H9 (cell line): ENCODE results near the gene ZNF117. TPM values are rescaled to one million over a fixed set of nuclear protein-coding genes. Genes with fewer than 3 reads are reported as not detected.

Experiments used
- DNase-seq: peaks from one replicate; pipeline ENCODE4 v3.0.0-alpha.2; 2017
- H2AFZ ChIP-seq: one replicate; pipeline ENCODE4 v1.6.1; 2013; ENCODE audit warnings: mild to moderate bottlenecking, low read length, control low read depth, moderate library complexity
- H2AK5ac ChIP-seq: 2 replicates; pipeline ENCODE4 v1.6.1; 2013; ENCODE audit warnings: low read length, control low read depth, mixed read lengths; ENCODE audit not compliant: insufficient read length
- H2BK120ac ChIP-seq: one replicate; pipeline ENCODE4 v1.6.1; 2013; ENCODE audit warnings: low read depth, mild to moderate bottlenecking, low read length, control low read depth, inconsistent platforms; ENCODE audit not compliant: poor library complexity, severe bottlenecking
- H2BK12ac ChIP-seq: 2 replicates; pipeline ENCODE4 v1.6.1; 2013; ENCODE audit warnings: low read length, control low read depth, mixed read lengths, low read depth; ENCODE audit not compliant: insufficient read length
- H2BK15ac ChIP-seq: 2 replicates; pipeline ENCODE4 v1.6.1; 2013; ENCODE audit warnings: low read depth, low read length, control low read depth
- H2BK20ac ChIP-seq: one replicate; pipeline ENCODE4 v1.6.1; 2013; ENCODE audit warnings: low read depth, mild to moderate bottlenecking, low read length, control low read depth, inconsistent platforms; ENCODE audit not compliant: poor library complexity, severe bottlenecking
- H2BK5ac ChIP-seq: 2 replicates; pipeline ENCODE4 v1.6.1; 2013; ENCODE audit warnings: low read length, control low read depth, mixed read lengths; ENCODE audit not compliant: insufficient read length
- H3K14ac ChIP-seq: 2 replicates; pipeline ENCODE4 v1.6.1; 2013; ENCODE audit warnings: low read length, control low read depth; ENCODE audit not compliant: insufficient read depth
- H3K18ac ChIP-seq: 2 replicates; pipeline ENCODE4 v1.6.1; 2013; ENCODE audit warnings: low read depth, mild to moderate bottlenecking, mixed read lengths, low read length, control low read depth; ENCODE audit not compliant: insufficient read length
- H3K23ac ChIP-seq: 2 replicates; pipeline ENCODE4 v1.6.1; 2013; ENCODE audit warnings: low read length, control low read depth, mixed read lengths, low read depth; ENCODE audit not compliant: insufficient read length
- H3K23me2 ChIP-seq: 2 replicates; pipeline ENCODE4 v1.6.1; 2013; ENCODE audit warnings: low read depth, mild to moderate bottlenecking, mixed read lengths, low read length, control low read depth; ENCODE audit not compliant: insufficient read length, poor library complexity, severe bottlenecking
- H3K27ac ChIP-seq: 2 replicates; pipeline ENCODE4 v1.5.1; 2013; ENCODE audit warnings: low read length, control low read depth, mixed read lengths, low read depth; ENCODE audit not compliant: insufficient read length
- H3K27me3 ChIP-seq: 2 replicates; pipeline ENCODE4 v1.6.1; 2013; ENCODE audit warnings: low read length, control low read depth, inconsistent platforms; ENCODE audit not compliant: insufficient read depth
- H3K4ac ChIP-seq: 2 replicates; pipeline ENCODE4 v1.6.1; 2013; ENCODE audit warnings: low read depth, mild to moderate bottlenecking, control low read depth, inconsistent platforms, low read length, moderate library complexity
- H3K4me1 ChIP-seq: 2 replicates; pipeline ENCODE4 v1.6.1; 2013; ENCODE audit warnings: low read length, control low read depth, inconsistent platforms; ENCODE audit not compliant: insufficient read depth
- H3K4me2 ChIP-seq: 2 replicates; pipeline ENCODE4 v1.6.1; 2013; ENCODE audit warnings: low read length, control low read depth, mixed read lengths; ENCODE audit not compliant: insufficient read length, insufficient read depth
- H3K56ac ChIP-seq: 2 replicates; pipeline ENCODE4 v1.6.1; 2013; ENCODE audit warnings: low read depth, mild to moderate bottlenecking, mixed read lengths, low read length, control low read depth; ENCODE audit not compliant: insufficient read length
- H3K79me1 ChIP-seq: 2 replicates; pipeline ENCODE4 v1.6.1; 2013; ENCODE audit warnings: low read depth, mild to moderate bottlenecking, moderate library complexity, low read length, control low read depth, inconsistent platforms; ENCODE audit not compliant: insufficient read depth, poor library complexity, severe bottlenecking
- H3K79me2 ChIP-seq: 2 replicates; pipeline ENCODE4 v1.6.1; 2013; ENCODE audit warnings: low read length, control low read depth, inconsistent platforms; ENCODE audit not compliant: insufficient read depth
- H3K9ac ChIP-seq: 2 replicates; pipeline ENCODE4 v1.6.1; 2013; ENCODE audit warnings: low read length, control low read depth, mixed read lengths; ENCODE audit not compliant: insufficient read length; ENCODE audit errors: extremely low read depth
- H3K9me3 ChIP-seq: one replicate; pipeline ENCODE4 v1.6.1; 2013; ENCODE audit warnings: low read depth, low read length, inconsistent platforms; ENCODE audit not compliant: control insufficient read depth
- H3T11ph ChIP-seq: one replicate; pipeline ENCODE4 v1.6.1; 2013; ENCODE audit warnings: mild to moderate bottlenecking, low read length, control low read depth, inconsistent platforms
- H4K20me1 ChIP-seq: one replicate; pipeline ENCODE4 v1.6.1; 2013; ENCODE audit not compliant: control insufficient read depth, insufficient read length, insufficient read depth
- H4K5ac ChIP-seq: 2 replicates; pipeline ENCODE4 v1.6.1; 2013; ENCODE audit warnings: low read depth, mild to moderate bottlenecking, mixed read lengths, low read length, control low read depth; ENCODE audit not compliant: insufficient read length
- H4K8ac ChIP-seq: replicated peaks from 2 replicates; pipeline ENCODE4 v1.6.1; 2013; ENCODE audit warnings: low read length, control low read depth, mixed read lengths, low read depth; ENCODE audit not compliant: insufficient read length
- H4K91ac ChIP-seq: 2 replicates; pipeline ENCODE4 v1.6.1; 2013; ENCODE audit warnings: low read depth, mild to moderate bottlenecking, moderate library complexity, mixed read lengths, low read length, control low read depth; ENCODE audit not compliant: insufficient read length
- H3K27ac Mint-ChIP-seq, 3 experiments: 2 replicates in 2 of 3; 3 replicates in 1 of 3; pipeline ENCODE4 v1.8.0; 2020 to 2021; ENCODE audit warnings: mixed read lengths in 3 of 3, mild to moderate bottlenecking in 1 of 3, moderate library complexity in 1 of 3
- H3K27me3 Mint-ChIP-seq: 2 replicates; pipeline ENCODE4 v1.8.0; 2021; ENCODE audit warnings: low read depth, mild to moderate bottlenecking, moderate library complexity, mixed read lengths
- H3K36me3 Mint-ChIP-seq, 3 experiments: 2 replicates in 2 of 3; 3 replicates in 1 of 3; pipeline ENCODE4 v1.8.0; 2020 to 2021; ENCODE audit warnings: low read depth in 3 of 3, mixed read lengths in 3 of 3; ENCODE audit not compliant: insufficient read depth in 1 of 3
- H3K4me1 Mint-ChIP-seq, 2 experiments: 2 replicates each; pipeline ENCODE4 v1.8.0; 2020; ENCODE audit warnings: mixed read lengths in 2 of 2
- H3K4me3 Mint-ChIP-seq, 2 experiments: 2 replicates in 1 of 2; 3 replicates in 1 of 2; pipeline ENCODE4 v1.8.0; 2020 to 2021; ENCODE audit warnings: mild to moderate bottlenecking in 2 of 2, mixed read lengths in 2 of 2, moderate library complexity in 1 of 2
- H3K9me3 Mint-ChIP-seq, 2 experiments: 2 replicates in 1 of 2; 3 replicates in 1 of 2; pipeline ENCODE4 v1.8.0; 2020; ENCODE audit warnings: mild to moderate bottlenecking in 2 of 2, mixed read lengths in 2 of 2, moderate library complexity in 1 of 2
- CTCF ChIP-seq: fragments of 200-600 bp; sonication (generic); conservative IDR thresholded peaks from 3 replicates; pipeline ENCODE4 v1.8.0; 2021; ENCODE audit warnings: antibody characterized with exemption, mild to moderate bottlenecking
- WGBS: extraction: QIAGEN DNeasy Blood & Tissue Kit; methylation state at CpG from one replicate; pipeline ENCODE4 v1.1.7; 2013; ENCODE audit warnings: missing lambda C conversion rate, low lambda C conversion rate, mixed read lengths; ENCODE audit not compliant: insufficient read length; ENCODE audit errors: extremely low coverage; 5-methylcytosine and 5-hydroxymethylcytosine counted together
- total RNA-seq: library from RNA; stranded (reverse); gene quantifications from 2 replicates; pipeline ENCODE4 v1.2.1, GENCODE V29; 2021

The ZNF117 gene
- total RNA-seq, 1 experiment from 2014 or later: 13.6 TPM

DNA sequence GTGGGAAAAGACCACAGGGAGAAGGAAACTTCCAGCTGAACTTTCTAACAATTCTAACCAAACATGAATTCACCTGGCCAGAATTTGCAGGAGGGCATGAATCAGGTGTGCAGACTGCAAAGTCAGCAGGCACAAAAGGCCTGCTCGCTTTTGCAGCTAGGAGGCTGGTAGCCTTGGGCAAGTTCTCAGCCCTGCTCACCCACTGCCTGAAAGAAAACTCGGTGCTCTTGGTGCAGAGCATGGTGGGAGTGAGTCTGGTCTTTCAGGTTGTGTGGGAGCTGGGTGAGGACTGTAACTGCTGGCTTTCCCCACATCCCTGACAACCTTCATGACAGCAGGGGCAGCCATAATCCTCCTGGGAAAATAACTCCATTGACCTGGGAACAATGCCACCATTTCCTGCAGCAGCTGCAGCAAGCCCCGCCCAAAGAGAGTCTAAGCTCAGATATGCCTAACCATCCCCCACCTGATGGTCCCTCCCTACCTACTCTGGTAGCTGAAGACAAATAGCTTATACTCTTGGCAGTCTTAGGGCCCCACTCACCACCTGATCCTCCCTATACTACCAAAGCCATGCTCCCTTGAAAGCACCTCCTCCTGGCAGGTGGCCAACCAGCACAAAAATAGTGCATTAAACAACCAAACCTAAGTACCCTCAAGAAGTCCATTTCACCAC, 31.6 kb downstream of the ZNF117 start:
- no peak overlapping the region for H3T11ph ChIP-seq
- no peak overlapping the region for H3K18ac ChIP-seq
- H3K79me2 ChIP-seq: no peaks in the 10 kb centered on the region
- no CpG with 5 or more reads among the region's 3 CpGs for WGBS
- H4K8ac ChIP-seq: no peak overlapping the region
- H3K4me2 ChIP-seq: no peak overlapping the region
- H3K9me3 ChIP-seq: no peaks in the 10 kb centered on the region
- H2BK12ac ChIP-seq: no peak overlapping the region
- peaks cover 0 to 16% (median 2%) of the 10 kb centered on the region in 3 experiments; a peak in 5 of 7 replicates for H3K36me3 Mint-ChIP-seq
- H4K20me1 ChIP-seq: no peaks in the 10 kb centered on the region
- no peak overlapping the region for H2BK20ac ChIP-seq
- no peaks in the 10 kb centered on the region for H3K4me1 ChIP-seq
- H3K9me3 Mint-ChIP-seq: peaks cover 33 to 40% of the 10 kb centered on the region in 2 experiments
- no peaks in the 10 kb centered on the region; the same call in 1 of the 2 replicates for H3K27me3 ChIP-seq
- H3K23me2 ChIP-seq: no peaks in the 10 kb centered on the region
- H3K79me1 ChIP-seq: no peaks in the 10 kb centered on the region
- no peak overlapping the region for H3K23ac ChIP-seq
- no peak for TF ChIP-seq CTCF
- no peak overlapping the region for H3K9ac ChIP-seq
- H3K4ac ChIP-seq: no peak overlapping the region
- H3K4me1 Mint-ChIP-seq: peaks cover 13% of the 10 kb centered on the region in 2 experiments
- no peak overlapping the region for H4K91ac ChIP-seq
- H3K27ac ChIP-seq: no peak overlapping the region
- H3K27ac Mint-ChIP-seq: peak overlapping the region in 1 of 3 experiments; percentile 60; a peak in 1 of 7 replicates
- no peak overlapping the region for H2AFZ ChIP-seq
- H4K5ac ChIP-seq: no peak overlapping the region
- DNase-seq: no peak
- H2AK5ac ChIP-seq: no peak overlapping the region
- H3K4me3 Mint-ChIP-seq: peak overlapping the region in 1 of 2 experiments; percentile 26; a peak in 2 of 5 replicates
- no peak overlapping the region for H3K14ac ChIP-seq
- no peak overlapping the region for H3K56ac ChIP-seq
- H2BK15ac ChIP-seq: no peak overlapping the region
- H3K27me3 Mint-ChIP-seq: peaks cover 2% of the 10 kb centered on the region; the same call in 1 of the 2 replicates
- no peak overlapping the region for H2BK5ac ChIP-seq
- no peak overlapping the region for H2BK120ac ChIP-seq
